ENCODE data around the gene DHRS9. TPM values are rescaled to one million over a fixed set of nuclear protein-coding genes. Genes with fewer than 3 reads are reported as not detected.

DHRS9 gene
- total and polyA plus RNA-seq, 12 donors, result 0.09 to 1.7 (median 0.39) TPM; not detected in 5

GRCh38 chr2:169066897-169067296 lies 2.5 kb upstream of the DHRS9 start:
- H3K4me3 ChIP-seq, result no peak overlapping the region
- WGBS, 4 donors, result 42 to 56% (median 49%) methylated on average over 1 of the region's 1 CpG
- H3K27me3 ChIP-seq, result no peaks in the 10 kb centered on the region
- no peak for TF ChIP-seq POLR2A (IDR thresholded peaks at IDR 0.05)
- no peak for TF ChIP-seq CTCF (IDR thresholded peaks at IDR 0.05)
- no peaks in the 10 kb centered on the region for H3K9me3 ChIP-seq (replicated peaks in 1 of 3)
- DNase-seq, result no peak
- intact Hi-C loops (cut with DNase I), result no loop called here
- H3K36me3 ChIP-seq (replicated peaks in 1 of 2), result no peaks in the 10 kb centered on the region
- H3K27ac ChIP-seq, result no peak overlapping the region
- H3K4me1 ChIP-seq (replicated peaks in 1 of 2), result no peaks in the 10 kb centered on the region

GRCh38 chr2:169069833-169070232 lies 470 bp downstream of the DHRS9 start:
- TF ChIP-seq CTCF (IDR thresholded peaks at IDR 0.05) (no peak), POLR2A (IDR thresholded peaks at IDR 0.05) (no peak)
- no peak overlapping the region for H3K27ac ChIP-seq
- H3K4me3 ChIP-seq, result no peak overlapping the region
- no peaks in the 10 kb centered on the region for H3K9me3 ChIP-seq (replicated peaks in 1 of 3)
- no peaks in the 10 kb centered on the region for H3K36me3 ChIP-seq (replicated peaks in 1 of 2)
- no peaks in the 10 kb centered on the region for H3K27me3 ChIP-seq
- no peak for DNase-seq
- intact Hi-C loops (cut with DNase I), result no loop called here
- peaks cover 0 to 5% of the 10 kb centered on the region in 2 donors for H3K4me1 ChIP-seq (replicated peaks in 1 of 2)
- WGBS, 4 donors, result 78 to 92% (median 86%) methylated on average over 2 of the region's 2 CpGs

- Histone ChIP-seq H3K4me3 (no peak overlapping the region), H3K27me3 (no peaks in the 10 kb centered on the region), H3K36me3 (replicated peaks in 1 of 2) (no peaks in the 10 kb centered on the region), H3K27ac (no peak overlapping the region), H3K9me3 (replicated peaks in 1 of 3) (no peaks in the 10 kb centered on the region), H3K4me1 (replicated peaks in 1 of 2) (peaks cover 0 to 5% of the 10 kb centered on the region in 2 donors)
- no peak for DNase-seq
- WGBS, 4 donors, result 66 to 73% (median 71%) methylated on average over 5 of the region's 5 CpGs
- no peak for TF ChIP-seq CTCF (IDR thresholded peaks at IDR 0.05)
- TF ChIP-seq POLR2A (IDR thresholded peaks at IDR 0.05), result no peak
- intact Hi-C loops (cut with DNase I), result no loop called here
These were observed 2.1 kb downstream of the DHRS9 start for GRCh38 chr2:169071455-169071854.

GRCh38 chr2:169072163-169072925 lies 3.0 kb downstream of the DHRS9 start:
- H3K4me1 ChIP-seq (replicated peaks in 1 of 2), result peaks cover 0 to 5% of the 10 kb centered on the region in 2 donors
- intact Hi-C loops (cut with DNase I), result no loop called here
- H3K36me3 ChIP-seq (replicated peaks in 1 of 2), result no peaks in the 10 kb centered on the region
- H3K4me3 ChIP-seq, result no peak overlapping the region
- no peak for DNase-seq
- TF ChIP-seq POLR2A (IDR thresholded peaks at IDR 0.05), result no peak
- no peak for TF ChIP-seq CTCF (IDR thresholded peaks at IDR 0.05)
- H3K9me3 ChIP-seq (replicated peaks in 1 of 3), result no peaks in the 10 kb centered on the region
- H3K27ac ChIP-seq, result no peak overlapping the region
- H3K27me3 ChIP-seq, result no peaks in the 10 kb centered on the region
- 54 to 66% (median 60%) methylated on average over 4 of the region's 4 CpGs for WGBS, 4 donors
